Jurkat, Clone E6-1 (cell line): ENCODE measurements around the gene PBLD.

Source experiments
- DNase-seq: peaks from one replicate; pipeline ENCODE4 v3.0.0-alpha.2; 2011; ENCODE audit warnings: low read depth, low spot score
- H3K4me3 ChIP-seq: 2 replicates; pipeline ENCODE4 v1.5.1; 2011; ENCODE audit warnings: mild to moderate bottlenecking, low read length, control low read depth, moderate library complexity

Gene PBLD

GRCh38 chr10:68242051-68242450 is 90.7 kb downstream of the PBLD start:
- DNase-seq: no peak
- H3K4me3 ChIP-seq: no peak overlapping the region

GRCh38 chr10:68239596-68240150 is 93.1 kb downstream of the PBLD start:
- H3K4me3 ChIP-seq: no peak overlapping the region
- no peak for DNase-seq

GRCh38 chr10:68239069-68239468 is 93.7 kb downstream of the PBLD start:
- DNase-seq: no peak
- H3K4me3 ChIP-seq: no peak overlapping the region

GRCh38 chr10:68238371-68238770 is 94.4 kb downstream of the PBLD start:
- no peak overlapping the region for H3K4me3 ChIP-seq
- no peak for DNase-seq

- DNase-seq: no peak
- H3K4me3 ChIP-seq: no peak overlapping the region
Observed at GRCh38 chr10:68237173-68237572, 95.6 kb downstream of the PBLD start.

GRCh38 chr10:68235581-68235980 is 97.1 kb downstream of the PBLD start:
- no peak for DNase-seq
- H3K4me3 ChIP-seq: no peak overlapping the region

- H3K4me3 ChIP-seq: no peak overlapping the region
- DNase-seq: no peak
Observed at GRCh38 chr10:68235111-68235510, 97.6 kb downstream of the PBLD start.

GRCh38 chr10:68233046-68233445 is 99.7 kb downstream of the PBLD start:
- DNase-seq: no peak

More at GRCh38 chr10:68233046-68233445, 99.7 kb downstream of the PBLD start:
- no peak overlapping the region for H3K4me3 ChIP-seq
